Measurements from ENCODE around the gene FITM1. TPM values are rescaled to one million over a fixed set of nuclear protein-coding genes. Genes with fewer than 3 reads are reported as not detected.
A peak's percentile ranks its signal among the peaks of the same experiment; 100 is the strongest.

FITM1 gene
- total RNA-seq, 1 donor, result not detected

GRCh38 chr14:24138396-24139271 is 8.2 kb downstream of the FITM1 start:
- no peak for DNase-seq (ENCODE audit: low read depth)
- H3K4me3 ChIP-seq (ENCODE audit: low read depth, low read length), result no peak overlapping the region
- no peak for TF ChIP-seq CTCF (IDR thresholded peaks at IDR 0.05; ENCODE audit: insufficient read depth, low read depth, low read length)

- H3K4me3 ChIP-seq (ENCODE audit: low read depth, low read length), result peak overlapping the region; percentile 18
- DNase-seq (ENCODE audit: low read depth), result no peak
- TF ChIP-seq CTCF (IDR thresholded peaks at IDR 0.05; ENCODE audit: insufficient read depth, low read depth, low read length), result no peak
Measured at GRCh38 chr14:24139272-24139934, 8.9 kb downstream of the FITM1 start.

- H3K4me3 ChIP-seq (ENCODE audit: low read depth, low read length), result peak within 1 kb of the TSS; percentile 94
- peak; percentile 37 for TF ChIP-seq CTCF (IDR thresholded peaks at IDR 0.05; ENCODE audit: insufficient read depth, low read depth, low read length)
- peak; percentile 100 for DNase-seq (ENCODE audit: low read depth)
Measured at GRCh38 chr14:24141097-24141880, 10.8 kb downstream of the FITM1 start, which contains the start of gene EMC9. Gene EMC9 (minus strand): TSS chr14:24141591. CDS start chr14:24141304, 287 bp downstream.

- no peak for TF ChIP-seq CTCF (IDR thresholded peaks at IDR 0.05; ENCODE audit: insufficient read depth, low read depth, low read length)
- peak; percentile 16 for DNase-seq (ENCODE audit: low read depth)
- no peak overlapping the region for H3K4me3 ChIP-seq (ENCODE audit: low read depth, low read length)
Measured at GRCh38 chr14:24143511-24143910, 13.1 kb downstream of the FITM1 start.

GRCh38 chr14:24144451-24144850 is 14.0 kb downstream of the FITM1 start:
- DNase-seq (ENCODE audit: low read depth), result no peak
- TF ChIP-seq CTCF (IDR thresholded peaks at IDR 0.05; ENCODE audit: insufficient read depth, low read depth, low read length), result no peak
- no peak overlapping the region for H3K4me3 ChIP-seq (ENCODE audit: low read depth, low read length)

- H3K4me3 ChIP-seq (ENCODE audit: low read depth, low read length), result peak overlapping the region; percentile 87
- DNase-seq (ENCODE audit: low read depth), result no peak
- no peak for TF ChIP-seq CTCF (IDR thresholded peaks at IDR 0.05; ENCODE audit: insufficient read depth, low read depth, low read length)
Measured at GRCh38 chr14:24145219-24145618, 14.8 kb downstream of the FITM1 start.
